Measurements from ENCODE around the gene ITGA5.

ITGA5 gene

DNA sequence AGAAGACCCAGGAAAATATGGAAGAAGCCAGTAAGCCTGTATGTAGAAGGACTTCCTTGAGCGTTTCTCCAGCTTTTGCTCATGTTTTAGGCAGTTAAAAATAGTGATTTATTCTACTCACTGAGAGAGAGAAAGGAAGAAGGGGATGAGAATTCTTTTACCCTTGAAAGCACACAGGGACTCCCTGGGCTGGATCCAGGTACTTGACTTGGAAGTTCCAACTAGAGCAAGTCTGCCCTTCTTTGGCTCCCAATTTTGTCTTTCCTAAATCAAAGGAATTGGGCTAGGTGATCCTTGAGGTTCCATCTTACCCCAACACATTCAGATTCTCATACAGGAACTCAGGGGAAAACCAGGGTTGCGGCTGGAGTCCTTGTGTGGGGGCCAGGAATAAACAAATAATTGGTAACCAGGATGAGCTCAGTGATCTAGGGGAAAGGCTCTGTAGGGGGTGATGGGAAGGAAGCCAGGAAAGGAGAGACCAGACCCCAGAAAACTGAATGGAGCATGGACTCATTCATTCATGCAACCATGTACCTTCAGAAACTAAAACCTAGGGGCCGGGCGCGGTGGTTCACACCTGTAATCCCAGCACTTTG lies 11.5 kb upstream of the ITGA5 start:
- DNase-seq (ENCODE audit: low spot score) = no peak

DNA sequence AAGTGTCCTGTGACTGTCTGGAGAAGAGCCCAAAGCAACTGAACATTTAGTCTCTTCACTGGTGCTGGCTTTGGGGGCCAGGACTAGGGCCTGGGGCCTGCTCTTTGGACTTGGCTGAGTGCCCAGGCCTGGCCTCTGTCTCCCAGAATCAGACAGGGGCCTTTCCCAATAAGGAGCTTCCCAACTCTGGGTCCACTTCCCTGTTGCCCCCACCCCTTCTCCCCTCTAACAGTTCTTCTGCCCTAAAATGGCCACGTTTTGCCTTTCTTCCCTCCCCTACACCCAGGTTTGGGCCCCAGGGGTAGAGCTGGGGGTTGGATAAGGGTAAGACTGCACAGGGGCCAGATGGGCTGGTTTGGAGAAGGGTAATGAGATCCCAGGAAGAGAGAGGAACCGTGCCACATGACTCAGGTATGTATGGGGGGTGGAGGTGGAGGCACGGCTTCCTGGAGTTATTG lies 10.0 kb upstream of the ITGA5 start:
- no peak for DNase-seq (ENCODE audit: low spot score)

DNA sequence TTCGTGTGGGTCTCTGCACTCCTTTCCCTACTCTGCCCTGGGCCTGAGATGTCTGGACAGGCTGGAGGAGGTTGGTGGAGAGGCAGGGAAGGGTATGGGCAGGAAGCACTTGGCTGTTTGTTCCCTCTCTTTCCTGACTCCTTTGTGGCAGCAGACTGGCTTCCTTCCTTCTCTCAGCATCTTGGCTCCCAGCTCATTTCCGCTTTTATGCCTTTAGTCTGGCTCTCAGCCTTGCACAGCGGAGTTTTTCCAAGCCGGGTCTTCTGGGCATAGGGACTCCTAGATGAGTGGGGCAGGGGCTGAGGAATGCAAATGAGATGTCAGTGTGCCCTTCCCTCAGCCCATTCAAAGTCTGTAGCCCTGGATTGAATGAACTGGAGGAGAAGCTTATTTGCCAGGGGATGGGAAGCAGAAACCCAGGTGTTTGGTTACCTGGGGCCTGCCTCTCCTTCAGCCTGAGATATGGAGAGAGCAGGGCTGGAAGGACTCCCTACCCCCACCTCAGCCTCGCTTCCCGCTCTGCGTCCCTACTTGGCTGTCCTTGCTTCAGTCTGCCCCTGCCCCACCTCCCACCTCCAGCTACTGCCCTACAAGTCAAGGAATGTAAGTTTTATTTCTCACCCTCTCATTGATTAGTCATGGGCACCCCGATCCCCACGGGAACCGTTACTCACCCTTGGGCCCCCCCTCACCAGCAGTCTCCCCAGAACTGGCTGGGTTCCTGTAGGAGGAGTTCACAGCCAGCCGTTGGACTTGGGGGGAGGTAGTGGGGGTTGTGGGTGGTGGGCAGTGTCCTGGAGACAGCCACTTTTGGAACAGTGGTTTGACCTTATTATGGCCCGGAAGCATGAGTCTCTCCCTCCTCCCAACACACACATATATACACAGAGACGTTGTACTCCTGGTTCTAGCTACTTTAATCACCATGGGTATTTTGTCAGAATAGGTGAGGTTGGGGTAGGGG lies 9.3 kb upstream of the ITGA5 start:
- DNase-seq (ENCODE audit: low spot score) = no peak

DNA sequence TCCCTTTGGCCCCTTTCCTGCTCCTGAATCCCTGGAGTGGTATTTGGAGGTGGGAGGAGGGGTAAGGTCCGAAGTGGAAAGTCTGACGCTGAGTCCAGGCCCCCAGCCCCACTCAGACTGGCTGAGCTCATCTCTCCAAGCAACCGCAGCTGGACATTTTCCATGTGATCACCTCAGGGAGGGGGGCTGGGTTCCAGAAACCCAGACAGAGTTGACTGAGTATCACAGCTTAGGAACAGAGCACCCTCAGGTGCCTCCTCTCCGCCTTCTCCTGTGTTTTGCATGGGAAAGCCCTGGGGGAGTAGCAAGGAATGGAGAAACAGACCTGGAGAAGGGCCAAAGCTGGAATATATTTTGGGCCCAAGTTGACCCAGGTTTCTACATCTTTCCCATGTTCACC lies 8.0 kb upstream of the ITGA5 start:
- no peak for DNase-seq (ENCODE audit: low spot score)

DNA sequence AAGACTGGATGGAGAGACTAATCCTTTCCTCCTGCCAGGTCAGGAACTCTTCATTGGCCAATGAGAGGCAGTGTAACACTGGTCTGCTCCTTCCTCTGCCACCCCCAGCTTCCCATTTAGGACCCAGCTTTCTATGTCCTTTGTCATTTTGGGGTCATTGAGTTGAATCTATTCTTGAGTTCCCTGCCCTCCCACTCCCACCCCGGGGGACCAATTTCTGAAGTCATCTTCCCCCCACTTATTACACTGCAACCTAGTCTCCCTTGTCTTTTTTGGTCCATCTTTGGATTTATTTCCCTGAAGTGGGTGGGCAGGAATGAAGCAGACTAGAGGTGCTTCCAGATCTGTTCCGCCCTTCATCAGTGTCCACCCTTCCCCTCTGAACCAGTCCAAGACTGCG lies 7.6 kb upstream of the ITGA5 start:
- no peak for DNase-seq (ENCODE audit: low spot score)

DNA sequence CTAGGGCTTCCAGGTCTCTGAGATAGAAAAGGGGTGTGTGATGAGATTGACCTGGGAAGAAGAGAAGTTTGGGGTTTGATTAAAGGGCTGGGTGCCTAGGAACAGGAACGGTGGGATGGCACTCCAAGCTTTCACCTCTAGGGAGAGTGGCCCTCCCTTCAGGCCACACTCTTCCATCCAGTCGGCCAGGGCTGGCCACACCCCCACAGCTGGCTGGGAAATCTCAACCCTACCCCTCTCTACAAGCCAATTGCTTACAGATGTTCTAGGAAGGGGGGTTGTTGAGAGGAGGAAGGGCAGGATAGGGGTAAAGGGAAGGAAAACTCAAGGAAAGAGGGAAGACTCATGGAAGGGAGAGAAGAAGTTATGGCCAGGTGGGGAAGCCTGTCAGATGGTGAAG lies 6.6 kb upstream of the ITGA5 start:
- DNase-seq (ENCODE audit: low spot score) = no peak

DNA sequence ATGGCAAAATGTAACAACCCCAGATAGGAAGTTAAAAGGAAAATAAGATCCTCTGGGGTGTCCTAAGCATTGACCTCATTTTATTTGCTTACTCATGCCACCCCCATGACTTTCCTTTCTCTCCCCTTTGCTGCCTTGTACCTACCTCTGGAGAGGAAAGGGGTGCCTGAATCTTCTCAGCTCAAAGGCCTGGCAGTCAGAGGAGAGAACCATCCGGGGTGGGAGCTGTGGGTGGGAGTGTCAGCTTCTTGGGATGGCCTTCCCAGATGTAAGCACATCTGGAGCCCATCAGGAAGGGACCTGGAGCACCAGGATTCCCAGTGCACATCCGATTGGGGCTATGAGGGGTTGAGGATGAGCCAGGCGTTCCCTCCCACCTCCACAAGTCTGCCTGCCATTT lies 5.2 kb upstream of the ITGA5 start:
- no peak for DNase-seq (ENCODE audit: low spot score)

DNA sequence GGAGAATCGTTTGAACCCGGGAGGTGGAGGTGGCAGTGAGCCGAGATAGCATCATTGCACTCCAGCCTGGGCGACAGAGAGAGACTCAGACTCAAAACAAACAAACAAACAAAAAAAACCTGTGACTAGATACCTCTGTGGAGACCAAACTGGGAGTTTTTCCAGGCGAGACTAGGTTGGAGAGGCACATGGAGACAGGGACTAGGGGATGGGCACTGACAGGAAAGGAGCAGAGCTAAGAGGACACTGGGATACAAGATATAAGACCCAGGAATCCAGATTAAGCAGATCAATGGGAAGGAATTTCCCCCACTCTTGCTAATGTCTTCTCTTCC lies 4.7 kb upstream of the ITGA5 start:
- no peak for DNase-seq (ENCODE audit: low spot score)

DNA sequence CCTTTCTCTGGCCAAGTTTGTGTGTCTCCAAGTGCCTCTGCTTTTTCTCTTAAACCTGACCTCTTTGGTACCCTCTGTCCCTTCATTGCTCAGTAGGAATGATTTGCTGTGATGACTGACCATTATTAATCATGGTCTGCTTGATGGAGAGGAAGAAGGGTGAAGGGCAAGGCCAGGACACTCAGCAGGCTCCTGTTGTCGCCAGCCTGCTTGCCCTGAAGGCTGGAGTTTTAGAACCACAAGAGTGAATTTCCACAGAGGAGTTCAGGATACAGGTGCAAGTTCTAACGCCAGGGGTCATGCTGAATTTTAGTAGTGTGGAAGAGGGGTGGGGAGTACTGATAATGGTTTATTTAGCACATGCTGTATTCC lies 2.8 kb upstream of the ITGA5 start:
- DNase-seq (ENCODE audit: low spot score) = no peak

DNA sequence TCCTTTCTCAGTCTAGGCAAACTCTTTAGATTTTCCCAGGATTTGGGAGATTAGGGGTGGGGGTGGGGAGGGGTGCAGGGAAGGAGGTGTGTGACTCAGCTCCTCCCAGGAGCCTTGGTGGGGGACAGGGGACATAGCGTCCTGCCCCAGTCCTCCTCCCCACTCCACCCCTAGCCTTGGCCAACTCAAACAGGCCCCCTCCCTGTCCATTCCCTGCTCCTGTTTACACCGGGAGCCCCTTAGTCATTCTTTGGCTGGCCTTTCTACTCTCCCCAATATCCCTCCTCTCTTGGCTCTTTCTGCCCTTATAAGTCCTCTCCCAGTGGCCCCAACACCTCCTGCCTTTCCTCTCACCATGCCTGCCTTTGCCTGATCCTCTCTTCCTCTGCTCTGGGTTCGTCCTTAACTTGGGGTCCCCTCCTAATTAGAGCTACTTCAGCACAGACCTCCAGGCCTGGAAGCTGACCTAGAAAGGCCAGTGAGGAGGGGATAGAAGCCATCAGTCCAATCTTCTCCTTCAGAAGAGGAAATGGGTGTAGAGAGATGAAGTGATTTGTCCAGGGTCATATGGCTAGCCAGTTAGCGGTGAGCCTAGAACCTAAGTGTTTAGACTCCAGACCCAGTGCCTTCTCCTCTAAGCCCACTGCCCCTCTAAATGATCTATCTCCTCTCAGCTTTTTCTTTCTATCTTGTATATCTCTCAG lies 2.3 kb upstream of the ITGA5 start:
- DNase-seq (ENCODE audit: low spot score) = no peak

DNA sequence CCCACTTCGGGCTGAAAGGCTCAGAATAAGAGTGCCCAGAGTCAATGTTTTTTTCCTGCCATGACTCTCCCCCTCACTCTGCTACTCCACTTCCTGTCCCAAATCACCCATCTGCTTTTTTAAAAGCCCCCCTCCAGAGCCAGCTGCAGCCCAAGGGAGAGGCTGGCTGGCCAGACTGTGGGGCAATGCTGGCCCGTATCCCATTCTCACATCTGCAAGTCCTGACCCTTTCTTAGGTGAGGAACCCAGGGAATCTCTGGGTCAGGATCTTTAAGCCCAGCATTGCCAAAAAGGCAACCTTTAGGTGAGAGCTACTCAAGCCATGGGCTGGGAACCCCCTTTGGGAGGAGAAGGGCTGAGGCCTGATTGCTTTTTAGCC lies 1.7 kb upstream of the ITGA5 start:
- DNase-seq (ENCODE audit: low spot score) = no peak

DNA sequence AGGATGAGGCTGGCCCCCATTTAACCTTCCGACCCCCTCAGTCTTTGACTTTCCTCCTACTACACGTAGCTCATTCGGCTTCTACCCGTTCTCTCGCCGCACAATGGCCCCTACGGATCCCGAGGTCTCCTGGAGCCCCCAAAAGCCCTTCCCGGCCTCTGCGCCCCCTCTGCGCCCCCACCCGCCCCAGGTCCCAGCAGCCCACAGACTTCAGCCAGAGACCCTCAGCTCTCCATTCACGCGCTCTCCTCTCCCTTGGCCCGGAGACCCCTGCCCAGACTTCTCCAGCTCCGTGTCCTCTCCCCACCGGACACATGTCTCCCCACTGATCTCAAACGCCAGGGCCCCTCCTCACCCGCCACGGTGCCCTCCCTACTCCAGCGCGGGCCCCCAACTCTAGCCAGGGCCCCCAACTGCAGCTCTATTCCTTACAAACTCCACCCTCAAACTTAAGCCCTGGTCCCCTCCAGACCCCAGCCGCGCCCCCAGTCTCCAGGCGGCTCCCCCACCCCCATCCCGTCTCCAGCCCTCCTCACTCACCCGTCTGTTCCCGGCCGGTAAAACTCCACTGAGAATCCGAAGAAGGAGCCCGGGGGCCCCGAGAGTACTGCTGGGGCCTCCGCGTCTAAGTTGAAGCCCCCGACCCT lies 502 bp downstream of the ITGA5 start:
- DNase-seq (ENCODE audit: low spot score) = no peak

DNA sequence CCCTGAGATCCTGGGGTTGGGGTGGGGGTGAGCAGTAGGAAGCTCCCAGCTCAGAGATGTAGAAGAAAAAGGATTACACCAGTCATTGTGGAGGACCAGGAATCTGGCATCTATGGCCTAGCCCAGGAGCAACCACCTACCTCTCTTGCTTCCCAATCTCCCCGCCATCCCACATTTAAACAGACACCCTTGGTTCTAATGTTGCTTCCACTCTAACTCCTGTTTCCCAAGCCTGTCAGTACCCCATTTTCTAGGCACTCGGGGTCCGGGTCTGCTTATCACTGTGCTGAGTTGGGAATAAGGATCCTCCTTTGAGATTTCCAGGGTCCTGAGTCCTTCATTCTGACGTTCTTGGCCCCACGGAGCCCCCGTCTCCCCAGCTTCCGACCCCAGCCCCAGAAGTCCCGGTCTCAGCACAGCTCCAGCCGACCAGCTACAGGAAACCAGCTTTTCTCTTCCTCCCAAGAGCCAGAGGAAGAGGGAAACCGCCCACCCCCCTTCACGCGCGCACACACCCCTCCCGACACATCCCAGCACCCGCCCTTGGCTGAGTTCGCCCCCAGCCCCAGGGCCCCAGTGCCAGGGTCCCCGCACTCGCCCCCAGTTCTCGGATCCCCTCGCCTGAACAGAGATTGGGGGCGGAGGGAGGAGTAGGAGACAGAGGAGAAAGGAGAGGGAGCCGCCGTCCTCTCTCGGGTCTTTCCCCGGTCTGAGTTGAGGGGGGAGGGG lies 1.2 kb downstream of the ITGA5 start:
- no peak for DNase-seq (ENCODE audit: low spot score)

DNA sequence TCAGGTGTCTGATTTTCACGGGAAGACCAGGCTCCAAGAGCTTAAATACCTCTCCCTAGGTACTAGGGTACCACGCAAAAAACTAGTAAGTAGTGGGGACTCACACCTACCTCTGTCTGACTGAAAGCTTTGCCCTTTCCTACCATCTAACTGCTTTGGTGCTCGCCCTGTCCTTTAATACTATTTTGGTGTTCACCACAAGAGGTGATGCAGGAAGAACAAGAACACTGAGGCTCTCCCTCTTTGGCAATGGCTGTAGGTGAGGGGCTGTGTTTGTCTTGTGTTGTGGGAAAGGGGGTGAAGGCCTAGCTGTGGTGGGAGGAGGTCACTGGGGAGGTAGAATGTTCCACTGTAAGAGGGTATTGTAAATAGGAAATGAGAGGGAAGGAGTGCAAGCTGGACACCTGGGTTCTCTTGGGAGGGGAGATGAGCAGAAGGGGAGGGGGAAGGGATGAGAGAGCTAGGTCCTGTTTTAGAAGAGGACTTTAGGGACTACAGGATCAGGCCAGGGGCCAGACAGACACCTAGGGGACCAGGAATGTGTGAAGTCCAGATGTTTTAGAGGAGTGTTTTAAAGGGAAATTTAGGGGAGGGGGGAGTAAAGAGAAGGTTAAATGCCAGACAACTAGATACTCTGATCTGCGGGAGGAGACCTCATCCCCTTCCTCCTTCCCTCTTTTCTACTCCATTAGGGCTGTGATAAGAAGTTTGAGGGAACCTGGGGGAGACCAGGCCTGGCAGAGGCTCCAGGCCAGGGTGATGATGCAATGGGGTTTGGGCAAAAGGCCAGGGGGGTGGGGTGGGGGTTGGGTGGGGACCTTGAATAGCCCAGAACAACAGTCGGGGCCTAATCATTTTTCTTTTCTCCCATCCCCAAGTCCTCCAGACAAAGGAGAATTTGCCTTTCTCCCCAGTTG lies 2.1 kb downstream of the ITGA5 start:
- no peak for DNase-seq (ENCODE audit: low spot score)

DNA sequence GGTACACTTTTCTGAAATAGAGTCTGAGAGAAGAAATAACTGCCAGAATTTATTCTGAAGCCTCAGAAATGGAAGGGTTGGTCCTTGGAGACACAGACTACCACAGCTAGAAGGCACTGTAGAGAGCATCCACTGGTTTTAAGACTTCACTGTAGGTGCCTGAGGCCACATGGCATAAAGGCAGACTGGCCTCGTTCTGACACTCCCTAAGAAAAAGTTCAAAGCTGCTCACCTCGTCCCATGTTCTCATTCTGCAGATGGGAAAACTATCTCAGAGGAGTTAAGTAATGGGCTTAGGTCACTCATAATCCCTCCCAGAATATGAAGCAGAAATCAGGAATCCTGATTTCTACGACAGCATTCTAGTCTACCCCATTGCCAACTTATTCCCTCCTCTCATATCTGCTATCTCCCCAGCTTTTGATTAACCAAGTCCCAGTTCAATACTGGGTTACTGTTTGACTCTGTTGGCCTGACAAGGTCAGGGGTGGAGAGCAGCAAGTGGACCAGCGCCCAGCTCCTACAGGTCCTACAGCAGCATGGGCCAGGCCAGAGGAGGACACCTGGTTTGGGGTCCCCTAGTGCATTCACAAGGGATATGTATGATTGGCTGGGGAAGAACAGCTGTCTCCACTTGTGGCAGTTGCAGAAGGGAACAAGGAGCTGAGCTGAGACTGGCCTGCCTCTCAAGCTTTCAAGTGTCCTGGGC lies 3.7 kb downstream of the ITGA5 start:
- DNase-seq (ENCODE audit: low spot score) = no peak

DNA sequence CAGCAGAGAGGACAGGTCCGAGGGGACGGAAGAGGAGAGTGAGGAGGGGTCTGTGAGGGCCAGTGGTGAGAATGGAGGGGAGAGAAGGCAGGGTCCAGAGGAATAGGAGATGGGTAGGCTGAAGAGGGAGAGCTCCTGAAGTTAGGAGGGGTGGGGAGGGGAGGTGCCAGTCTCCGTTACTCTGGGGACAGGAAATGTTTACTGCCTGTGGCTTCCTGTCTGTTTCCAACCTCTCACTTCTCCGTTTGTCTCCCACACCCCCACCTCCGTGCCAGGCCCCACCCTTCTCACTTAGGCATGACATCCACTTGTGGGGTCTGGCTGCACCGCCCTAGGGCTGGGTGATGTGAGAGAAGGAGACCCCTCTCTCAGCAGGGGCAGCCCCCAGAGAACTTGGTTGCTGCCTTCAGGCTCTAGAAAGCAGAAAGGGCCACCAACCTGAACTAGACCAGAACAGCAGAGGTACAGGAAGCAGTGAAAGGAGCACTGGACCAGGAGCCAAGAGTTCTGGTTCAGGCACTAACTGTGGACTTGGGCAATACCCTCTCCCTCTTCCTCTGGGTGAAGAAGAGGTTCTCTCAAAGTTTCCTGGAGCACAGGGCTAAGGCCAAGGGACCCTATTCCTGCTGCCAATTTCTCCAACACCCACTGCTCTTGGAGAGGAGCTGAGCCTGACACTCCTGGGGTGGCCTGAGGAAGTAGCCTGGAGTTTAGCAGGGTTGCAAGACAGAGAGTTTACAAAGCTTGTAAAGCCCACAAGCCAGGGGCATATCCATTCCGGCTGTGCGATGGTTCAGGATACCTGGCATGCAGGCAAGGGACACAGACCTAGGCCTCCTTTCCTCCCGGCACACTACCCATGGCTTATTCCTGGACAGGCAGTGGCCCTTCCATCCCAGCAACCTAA lies 5.5 kb downstream of the ITGA5 start:
- no peak for DNase-seq (ENCODE audit: low spot score)

DNA sequence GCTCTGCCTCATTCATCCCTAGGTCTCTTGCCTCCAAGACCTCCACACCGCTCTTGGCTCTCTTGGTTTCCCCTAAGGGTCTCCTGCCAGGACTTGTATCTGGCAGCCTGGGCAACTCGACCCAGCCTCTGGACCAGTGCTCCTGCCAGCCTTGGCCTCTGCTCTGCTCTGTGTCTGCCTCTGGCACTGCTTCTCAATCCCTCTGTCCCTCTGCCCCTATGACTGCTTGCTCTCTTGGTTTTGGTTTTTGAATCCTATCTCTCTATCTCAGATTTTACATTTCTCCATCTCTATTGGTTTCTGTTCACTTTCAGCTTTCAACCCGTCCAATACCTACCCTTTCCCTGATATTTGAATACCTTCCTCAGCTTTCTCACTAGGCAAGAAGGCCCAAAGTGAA lies 6.3 kb downstream of the ITGA5 start:
- no peak for DNase-seq (ENCODE audit: low spot score)

DNA sequence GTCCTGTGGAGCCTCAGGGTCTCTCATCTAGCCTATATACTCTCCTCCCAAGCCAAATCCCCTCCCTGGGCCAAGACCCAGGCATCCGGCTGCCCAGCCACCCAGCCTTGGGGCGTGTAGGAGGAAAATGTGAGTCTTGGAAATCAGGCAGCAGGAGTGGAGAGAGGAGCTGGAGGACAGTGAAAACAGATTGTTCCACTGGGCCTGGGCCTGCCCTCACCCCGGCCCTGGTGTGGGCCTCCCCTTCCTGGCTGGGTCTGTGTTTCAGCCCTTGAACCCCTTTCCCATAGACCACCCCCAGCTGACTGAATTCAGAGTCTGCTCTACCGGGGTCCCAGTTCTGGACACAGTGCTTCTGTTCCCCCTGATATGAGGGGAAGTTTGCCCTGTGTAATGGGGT lies 6.7 kb downstream of the ITGA5 start:
- no peak for DNase-seq (ENCODE audit: low spot score)
